ENCODE data around the gene LARP4B.

- TF ChIP-seq, protein P1, sequence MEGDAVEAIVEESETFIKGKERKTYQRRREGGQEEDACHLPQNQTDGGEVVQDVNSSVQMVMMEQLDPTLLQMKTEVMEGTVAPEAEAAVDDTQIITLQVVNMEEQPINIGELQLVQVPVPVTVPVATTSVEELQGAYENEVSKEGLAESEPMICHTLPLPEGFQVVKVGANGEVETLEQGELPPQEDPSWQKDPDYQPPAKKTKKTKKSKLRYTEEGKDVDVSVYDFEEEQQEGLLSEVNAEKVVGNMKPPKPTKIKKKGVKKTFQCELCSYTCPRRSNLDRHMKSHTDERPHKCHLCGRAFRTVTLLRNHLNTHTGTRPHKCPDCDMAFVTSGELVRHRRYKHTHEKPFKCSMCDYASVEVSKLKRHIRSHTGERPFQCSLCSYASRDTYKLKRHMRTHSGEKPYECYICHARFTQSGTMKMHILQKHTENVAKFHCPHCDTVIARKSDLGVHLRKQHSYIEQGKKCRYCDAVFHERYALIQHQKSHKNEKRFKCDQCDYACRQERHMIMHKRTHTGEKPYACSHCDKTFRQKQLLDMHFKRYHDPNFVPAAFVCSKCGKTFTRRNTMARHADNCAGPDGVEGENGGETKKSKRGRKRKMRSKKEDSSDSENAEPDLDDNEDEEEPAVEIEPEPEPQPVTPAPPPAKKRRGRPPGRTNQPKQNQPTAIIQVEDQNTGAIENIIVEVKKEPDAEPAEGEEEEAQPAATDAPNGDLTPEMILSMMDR (conservative IDR thresholded peaks at IDR 0.05; ENCODE audit: low read length) = no peak
- no peak for TF ChIP-seq EZH2phosphoT487 (IDR thresholded peaks at IDR 0.05; ENCODE audit: borderline replicate concordance, low read depth, low read length)
Observed at GRCh38 chr10:964321-964987, 32.9 kb upstream of the LARP4B start.

Measured in OCI-LY7 (cell line).